ENCODE results near the gene TMTC2. TPM values are rescaled to one million over a fixed set of nuclear protein-coding genes. Genes with fewer than 3 reads are reported as not detected.

TMTC2 gene
- total and polyA plus RNA-seq, 2 donors (not counting 3 experiments of a cell fraction or from before 2014, with no cell fraction given) = 4.1 to 7.8 TPM

- H3K9me3 ChIP-seq (replicated peaks; ENCODE audit: control insufficient read depth, insufficient read depth, low read length) = no peaks in the 10 kb centered on the region
- H3K79me2 ChIP-seq (ENCODE audit: control insufficient read depth, insufficient read depth, low read length) = no peaks in the 10 kb centered on the region
- no peak overlapping the region for H3K4me3 ChIP-seq (replicated peaks in 1 of 3; ENCODE audit: insufficient read depth in 1 of 3, low read depth in 1 of 3, low read length in 3 of 3)
- dilution Hi-C loops (cut with MboI; ENCODE audit: extremely low pct_ligation_motif_present, low sequenced_read_pairs) (no loop called here), intact Hi-C loops (cut with micrococcal nuclease) (no loop called here)
- CTCF ChIA-PET = no interaction called here
- BruUV-seq (replicated peaks) = no TSS peak
- no peaks in the 10 kb centered on the region for H4K20me1 ChIP-seq (replicated peaks; ENCODE audit: control insufficient read depth, extremely low read depth, insufficient read depth, low read length)
- no peaks in the 10 kb centered on the region for H3K4me1 ChIP-seq (ENCODE audit: control insufficient read depth, extremely low read depth, insufficient read depth, low read length)
- FAIRE-seq (no peak), DNase-seq (ENCODE audit: low read depth, low spot score) (peak; percentile 35)
- no peak overlapping the region for H2AFZ ChIP-seq (ENCODE audit: low read depth, low read length)
- H3K4me2 ChIP-seq (ENCODE audit: insufficient read depth, low read length) = no peak overlapping the region
- POLR2A ChIA-PET = interaction anchor here (0.7 kb wide), 1 partner anchor 1134 kb away, joined by 3 read pairs; no protein-coding TSS in a partner anchor
- no peaks in the 10 kb centered on the region for H3K36me3 ChIP-seq (ENCODE audit: control insufficient read depth in 2 of 2, extremely low read depth in 1 of 2, insufficient read depth in 2 of 2, low read length in 2 of 2)
- no peak for TF ChIP-seq MYC (IDR thresholded peaks at IDR 0.05; ENCODE audit: low read depth, low read length)
- no peak for TF ChIP-seq POLR2AphosphoS5 (IDR thresholded peaks at IDR 0.05; ENCODE audit: insufficient read depth, low read depth, low read length)
- TF ChIP-seq FOS (IDR thresholded peaks at IDR 0.05; ENCODE audit: borderline replicate concordance, insufficient read depth, low read length) = no peak
- no peak for TF ChIP-seq JUN (IDR thresholded peaks at IDR 0.05; ENCODE audit: borderline replicate concordance, insufficient read depth, insufficient read length, low read depth)
- no peak for TF ChIP-seq CTCF (IDR thresholded peaks at IDR 0.05; ENCODE audit: extremely low read depth in 1 of 2, insufficient read depth in 1 of 2, low read depth in 1 of 2, low read length in 2 of 2)
- no peak for TF ChIP-seq GATA2 (IDR thresholded peaks at IDR 0.05; ENCODE audit: insufficient read depth, insufficient read length, low read depth, low read length)
- no peak for TF ChIP-seq EZH2 (IDR thresholded peaks at IDR 0.05; ENCODE audit: borderline replicate concordance, low read depth, low read length, severe bottlenecking)
- no peak for TF ChIP-seq POLR2A (IDR thresholded peaks at IDR 0.05; ENCODE audit: low read depth, low read length)
- TF ChIP-seq, protein P1, sequence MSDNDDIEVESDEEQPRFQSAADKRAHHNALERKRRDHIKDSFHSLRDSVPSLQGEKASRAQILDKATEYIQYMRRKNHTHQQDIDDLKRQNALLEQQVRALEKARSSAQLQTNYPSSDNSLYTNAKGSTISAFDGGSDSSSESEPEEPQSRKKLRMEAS (IDR thresholded peaks at IDR 0.05; ENCODE audit: insufficient read depth, insufficient read length) = no peak
- no peak overlapping the region for H3K27ac ChIP-seq (ENCODE audit: insufficient read depth, low read depth, low read length)
- H3K27me3 ChIP-seq (ENCODE audit: control insufficient read depth in 2 of 2, insufficient read depth in 2 of 2, low read length in 2 of 2) = no peaks in the 10 kb centered on the region
- H3K9me1 ChIP-seq (replicated peaks; ENCODE audit: control insufficient read depth, extremely low read depth, insufficient read depth, low read length) = no peaks in the 10 kb centered on the region
- H3K9ac ChIP-seq (replicated peaks; ENCODE audit: extremely low read depth, insufficient read depth, low read length) = no peak overlapping the region
Observed at GRCh38 chr12:82817368-82817767, 130.7 kb downstream of the TMTC2 start.
